WTC11 (cell line): ENCODE results near the gene GGA2. TPM values are rescaled to one million over a fixed set of nuclear protein-coding genes. Genes with fewer than 3 reads are reported as not detected.

Source experiments
- ATAC-seq: fragments of 200-7000 bp; cut with Tn5 transposase; 2 replicates; pipeline ENCODE4 v1.10.0; 2021; ENCODE audit warnings: mild to moderate bottlenecking, moderate library complexity
- CTCF ChIA-PET: fragments of 300-600 bp; sonication (Branson Sonifier 250); formaldehyde crosslinking; loops from one replicate; lab custom pipeline; 2021; ENCODE audit warnings: antibody characterized with exemption; lab: Charles Lee
- POLR2A ChIA-PET: fragments of 350-600 bp; sonication (Branson Sonifier 250); formaldehyde crosslinking; loops from one replicate; lab custom pipeline; 2021; ENCODE audit warnings: antibody characterized with exemption; lab: Charles Lee
- DNase-seq: peaks from one replicate; pipeline ENCODE4 v3.0.0; 2021; ENCODE audit warnings: low spot score
- H3K27ac Mint-ChIP-seq: 2 replicates; pipeline ENCODE4 v1.8.0; 2021; ENCODE audit warnings: mixed read lengths
- H3K27me3 Mint-ChIP-seq: 2 replicates; pipeline ENCODE4 v1.8.0; 2021; ENCODE audit warnings: low read depth, mild to moderate bottlenecking, moderate library complexity, mixed read lengths
- H3K36me3 Mint-ChIP-seq: 2 replicates; pipeline ENCODE4 v1.8.0; 2021; ENCODE audit warnings: mixed read lengths
- H3K4me1 Mint-ChIP-seq: 2 replicates; pipeline ENCODE4 v1.8.0; 2022; ENCODE audit warnings: mixed read lengths
- H3K4me3 Mint-ChIP-seq: 2 replicates; pipeline ENCODE4 v1.8.0; 2021; ENCODE audit warnings: mild to moderate bottlenecking, moderate library complexity, mixed read lengths
- H3K9me3 Mint-ChIP-seq: 2 replicates; pipeline ENCODE4 v1.8.0; 2021; ENCODE audit warnings: mixed read lengths
- E2F5 ChIP-seq: sonication (generic); formaldehyde crosslinking; IDR thresholded peaks from 2 replicates; pipeline ENCODE4 v1.8.1; 2022; ENCODE audit warnings: mild to moderate bottlenecking, moderate library complexity, missing genetic modification reagents
- ELF4 ChIP-seq: sonication (generic); formaldehyde crosslinking; IDR thresholded peaks from 2 replicates; pipeline ENCODE4 v1.8.1; 2022; ENCODE audit warnings: low read depth, mild to moderate bottlenecking, moderate library complexity, missing genetic modification reagents
- ERG ChIP-seq: fragments of 250-450 bp; sonication (Bioruptor Pico); IDR thresholded peaks from 2 replicates; pipeline ENCODE4 v1.8.0; 2021; ENCODE audit warnings: mild to moderate bottlenecking
- GTF2I ChIP-seq: fragments of 250-450 bp; sonication (Bioruptor Pico); conservative IDR thresholded peaks from 2 replicates; pipeline ENCODE4 v1.4.0; 2021; ENCODE audit warnings: mild to moderate bottlenecking
- HMGXB4 ChIP-seq: sonication (generic); formaldehyde crosslinking; IDR thresholded peaks from 2 replicates; pipeline ENCODE4 v1.8.1; 2023; ENCODE audit warnings: mild to moderate bottlenecking, moderate library complexity, missing genetic modification reagents
- IRF1 ChIP-seq: sonication (generic); formaldehyde crosslinking; IDR thresholded peaks from 2 replicates; pipeline ENCODE4 v1.8.0; 2023; ENCODE audit warnings: missing genetic modification reagents
- JUN ChIP-seq: sonication (generic); formaldehyde crosslinking; IDR thresholded peaks from 2 replicates; pipeline ENCODE4 v1.8.0; 2023; ENCODE audit warnings: mild to moderate bottlenecking, missing genetic modification reagents
- KAT7 ChIP-seq: sonication (generic); formaldehyde crosslinking; IDR thresholded peaks from 2 replicates; pipeline ENCODE4 v1.8.1; 2023; ENCODE audit warnings: missing genetic modification reagents, mild to moderate bottlenecking, borderline replicate concordance
- SOX15 ChIP-seq: fragments of 250-450 bp; sonication (Bioruptor Pico); IDR thresholded peaks from 2 replicates; pipeline ENCODE4 v1.9.0; 2021; ENCODE audit warnings: mild to moderate bottlenecking
- ZBTB43 ChIP-seq: sonication (generic); formaldehyde crosslinking; IDR thresholded peaks from 2 replicates; pipeline ENCODE4 v1.8.1; 2023; ENCODE audit warnings: mild to moderate bottlenecking, missing genetic modification reagents
- ZNF317 ChIP-seq: sonication (generic); formaldehyde crosslinking; IDR thresholded peaks from 2 replicates; pipeline ENCODE4 v1.8.1; 2023; ENCODE audit warnings: low read depth, mild to moderate bottlenecking, moderate library complexity, missing genetic modification reagents, borderline replicate concordance
- ZNF423 ChIP-seq: fragments of 250-450 bp; sonication (Bioruptor Pico); IDR thresholded peaks from 2 replicates; pipeline ENCODE4 v2.1.2; 2022; ENCODE audit warnings: mild to moderate bottlenecking, moderate library complexity
- ZNF512 ChIP-seq: sonication (generic); formaldehyde crosslinking; IDR thresholded peaks from 2 replicates; pipeline ENCODE4 v1.8.1; 2022; ENCODE audit warnings: missing genetic modification reagents, borderline replicate concordance
- total RNA-seq: library from RNA; stranded (reverse); gene quantifications from 3 replicates; pipeline ENCODE4 v1.2.3, GENCODE V29; 2021
- TF ChIP-seq, protein P1 (sequence below): sonication (generic); formaldehyde crosslinking; IDR thresholded peaks from 2 replicates; pipeline ENCODE4 v1.8.0; 2022; ENCODE audit warnings: mild to moderate bottlenecking, missing genetic modification reagents
- TF ChIP-seq, protein P2 (sequence below): fragments of 250-450 bp; sonication (Bioruptor Pico); IDR thresholded peaks from 2 replicates; pipeline ENCODE4 v2.1.2; 2022; ENCODE audit warnings: mild to moderate bottlenecking, moderate library complexity
- TF ChIP-seq, protein P3 (sequence below): sonication (generic); formaldehyde crosslinking; conservative IDR thresholded peaks from 2 replicates; pipeline ENCODE4 v1.8.1; 2023; ENCODE audit warnings: mild to moderate bottlenecking, low read depth, missing genetic modification reagents, moderate library complexity
- TF ChIP-seq, protein P4 (sequence below): sonication (generic); formaldehyde crosslinking; IDR thresholded peaks from 2 replicates; pipeline ENCODE4 v1.8.1; 2022; ENCODE audit warnings: low read depth, missing genetic modification reagents, borderline replicate concordance

GGA2 gene
- total RNA-seq, 1 experiment from 2014 or later = 107 TPM

DNA sequence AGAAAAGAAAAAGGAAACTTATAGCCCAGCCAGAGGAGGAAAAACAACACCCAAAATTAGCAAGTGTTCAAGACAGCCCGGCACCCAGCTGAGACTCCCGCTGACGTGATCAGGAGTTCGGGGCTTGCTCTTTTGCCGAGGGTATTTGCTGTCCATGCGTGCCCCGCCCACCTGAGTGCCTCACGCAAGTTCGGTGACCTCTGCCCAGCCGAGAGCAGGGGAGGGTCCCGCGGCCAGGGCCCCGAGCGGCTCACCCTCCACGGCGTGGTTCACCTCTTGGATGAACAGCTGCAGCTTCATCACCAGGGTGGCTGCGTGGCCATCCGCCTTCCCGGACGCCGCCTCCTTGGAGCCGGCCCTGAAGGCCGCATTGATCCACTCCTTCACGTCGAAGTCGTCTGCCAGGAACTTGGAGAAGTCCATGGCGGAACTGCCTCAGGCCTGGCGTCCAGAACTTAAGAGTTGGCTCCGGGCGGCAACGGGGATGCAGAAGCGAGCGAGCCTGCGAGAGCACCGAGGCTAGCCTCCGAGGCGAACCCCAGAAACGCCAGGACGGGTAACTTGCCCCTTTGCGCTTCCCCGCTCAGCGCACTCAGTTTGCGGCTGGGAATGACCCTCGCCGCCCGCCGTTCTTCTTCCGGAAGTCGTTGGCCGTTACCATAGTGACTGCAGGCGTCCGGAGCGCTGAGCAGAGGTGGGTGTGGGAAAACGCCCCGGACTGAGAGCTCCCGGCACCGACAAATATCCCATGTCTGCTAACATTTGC, 57.5 kb downstream of the GGA2 start, which contains the start of gene COG7 (continued):
- TF ChIP-seq, protein P1, sequence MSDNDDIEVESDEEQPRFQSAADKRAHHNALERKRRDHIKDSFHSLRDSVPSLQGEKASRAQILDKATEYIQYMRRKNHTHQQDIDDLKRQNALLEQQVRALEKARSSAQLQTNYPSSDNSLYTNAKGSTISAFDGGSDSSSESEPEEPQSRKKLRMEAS (CRISPR knock-in tag) = peak; percentile 56
- TF ChIP-seq, all 79 proteins: peak for 16

DNA sequence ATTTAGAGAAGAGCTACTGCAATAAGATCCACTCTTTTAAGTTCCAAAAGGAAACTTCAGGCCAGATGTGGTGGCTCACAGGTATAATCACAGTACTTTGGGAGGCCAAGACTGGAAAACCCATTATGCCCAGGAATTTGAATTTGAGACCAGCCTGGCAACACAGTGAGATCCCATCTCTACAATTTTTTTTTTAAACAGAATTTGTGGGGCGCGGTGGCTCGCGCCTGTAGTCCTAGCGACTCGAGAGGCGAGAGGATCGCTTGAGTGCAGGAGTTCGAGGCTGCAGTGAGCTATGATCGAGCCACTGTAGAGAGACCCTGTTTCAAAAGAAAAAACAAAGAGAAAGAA, 58.1 kb downstream of the GGA2 start:
- CTCF ChIA-PET = interaction anchor here (0.5 to 2.1 kb wide), 4 partner anchors 16 to 1769 kb away, joined by 3 to 18 read pairs (median 3); no protein-coding TSS in a partner anchor

GRCh38 chr16:23448392-23448791, 61.9 kb downstream of the GGA2 start:
- Mint-ChIP-seq H3K4me3 (no peak overlapping the region), H3K4me1 (peaks cover 6% of the 10 kb centered on the region), H3K27ac (no peak overlapping the region), H3K36me3 (peaks cover 8% of the 10 kb centered on the region), H3K27me3 (no peaks in the 10 kb centered on the region), H3K9me3 (no peaks in the 10 kb centered on the region)
- ChIA-PET POLR2A (no interaction called here), CTCF (interaction anchor here (2.1 kb wide), 1 partner anchor 13 kb away, joined by 20 read pairs; no protein-coding TSS in a partner anchor)
- no peak for ATAC-seq
- DNase-seq = no peak
- TF ChIP-seq ZBTB43 (CRISPR knock-in tag) (no peak), ZNF317 (CRISPR knock-in tag) (no peak), HMGXB4 (CRISPR knock-in tag) (no peak), ZNF512 (CRISPR knock-in tag) (no peak), IRF1 (no peak), GTF2I (no peak), SOX15 (no peak), KAT7 (CRISPR knock-in tag) (no peak), E2F5 (CRISPR knock-in tag) (no peak)
- TF ChIP-seq, protein P2, sequence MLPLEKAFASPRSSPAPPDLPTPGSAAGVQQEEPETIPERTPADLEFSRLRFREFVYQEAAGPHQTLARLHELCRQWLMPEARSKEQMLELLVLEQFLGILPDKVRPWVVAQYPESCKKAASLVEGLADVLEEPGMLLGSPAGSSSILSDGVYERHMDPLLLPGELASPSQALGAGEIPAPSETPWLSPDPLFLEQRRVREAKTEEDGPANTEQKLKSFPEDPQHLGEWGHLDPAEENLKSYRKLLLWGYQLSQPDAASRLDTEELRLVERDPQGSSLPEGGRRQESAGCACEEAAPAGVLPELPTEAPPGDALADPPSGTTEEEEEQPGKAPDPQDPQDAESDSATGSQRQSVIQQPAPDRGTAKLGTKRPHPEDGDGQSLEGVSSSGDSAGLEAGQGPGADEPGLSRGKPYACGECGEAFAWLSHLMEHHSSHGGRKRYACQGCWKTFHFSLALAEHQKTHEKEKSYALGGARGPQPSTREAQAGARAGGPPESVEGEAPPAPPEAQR (CRISPR knock-in tag) = no peak
- TF ChIP-seq, protein P3, sequence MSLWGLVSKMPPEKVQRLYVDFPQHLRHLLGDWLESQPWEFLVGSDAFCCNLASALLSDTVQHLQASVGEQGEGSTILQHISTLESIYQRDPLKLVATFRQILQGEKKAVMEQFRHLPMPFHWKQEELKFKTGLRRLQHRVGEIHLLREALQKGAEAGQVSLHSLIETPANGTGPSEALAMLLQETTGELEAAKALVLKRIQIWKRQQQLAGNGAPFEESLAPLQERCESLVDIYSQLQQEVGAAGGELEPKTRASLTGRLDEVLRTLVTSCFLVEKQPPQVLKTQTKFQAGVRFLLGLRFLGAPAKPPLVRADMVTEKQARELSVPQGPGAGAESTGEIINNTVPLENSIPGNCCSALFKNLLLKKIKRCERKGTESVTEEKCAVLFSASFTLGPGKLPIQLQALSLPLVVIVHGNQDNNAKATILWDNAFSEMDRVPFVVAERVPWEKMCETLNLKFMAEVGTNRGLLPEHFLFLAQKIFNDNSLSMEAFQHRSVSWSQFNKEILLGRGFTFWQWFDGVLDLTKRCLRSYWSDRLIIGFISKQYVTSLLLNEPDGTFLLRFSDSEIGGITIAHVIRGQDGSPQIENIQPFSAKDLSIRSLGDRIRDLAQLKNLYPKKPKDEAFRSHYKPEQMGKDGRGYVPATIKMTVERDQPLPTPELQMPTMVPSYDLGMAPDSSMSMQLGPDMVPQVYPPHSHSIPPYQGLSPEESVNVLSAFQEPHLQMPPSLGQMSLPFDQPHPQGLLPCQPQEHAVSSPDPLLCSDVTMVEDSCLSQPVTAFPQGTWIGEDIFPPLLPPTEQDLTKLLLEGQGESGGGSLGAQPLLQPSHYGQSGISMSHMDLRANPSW (CRISPR knock-in tag) = no peak
- TF ChIP-seq, protein P4, sequence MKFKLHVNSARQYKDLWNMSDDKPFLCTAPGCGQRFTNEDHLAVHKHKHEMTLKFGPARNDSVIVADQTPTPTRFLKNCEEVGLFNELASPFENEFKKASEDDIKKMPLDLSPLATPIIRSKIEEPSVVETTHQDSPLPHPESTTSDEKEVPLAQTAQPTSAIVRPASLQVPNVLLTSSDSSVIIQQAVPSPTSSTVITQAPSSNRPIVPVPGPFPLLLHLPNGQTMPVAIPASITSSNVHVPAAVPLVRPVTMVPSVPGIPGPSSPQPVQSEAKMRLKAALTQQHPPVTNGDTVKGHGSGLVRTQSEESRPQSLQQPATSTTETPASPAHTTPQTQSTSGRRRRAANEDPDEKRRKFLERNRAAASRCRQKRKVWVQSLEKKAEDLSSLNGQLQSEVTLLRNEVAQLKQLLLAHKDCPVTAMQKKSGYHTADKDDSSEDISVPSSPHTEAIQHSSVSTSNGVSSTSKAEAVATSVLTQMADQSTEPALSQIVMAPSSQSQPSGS = no peak

More for the DNA sequence above, 58.1 kb downstream of the GGA2 start:
- Mint-ChIP-seq H3K36me3 (no peaks in the 10 kb centered on the region), H3K27me3 (no peaks in the 10 kb centered on the region), H3K4me1 (peaks cover 6% of the 10 kb centered on the region), H3K9me3 (no peaks in the 10 kb centered on the region), H3K4me3 (peak overlapping the region; percentile 86), H3K27ac (peak overlapping the region; percentile 88)
- TF ChIP-seq ZNF423 (CRISPR knock-in tag) (no peak), ERG (no peak), ELF4 (no peak), JUN (CRISPR knock-in tag) (no peak)
- DNase-seq (no peak), ATAC-seq (peak; percentile 8)
- POLR2A ChIA-PET = interaction anchor here (1.3 kb wide), 1 partner anchor 106 kb away, joined by 3 read pairs; the partner anchor contains the start of gene UBFD1
